Measurements from ENCODE around the gene DNAJC2.

- TF ChIP-seq CTCF (IDR thresholded peaks at IDR 0.05; ENCODE audit: poor library complexity, severe bottlenecking) (no peak), TAF1 (IDR thresholded peaks at IDR 0.05; ENCODE audit: low read depth) (no peak), EZH2 (IDR thresholded peaks at IDR 0.05; ENCODE audit: borderline replicate concordance, insufficient read depth, low read length, poor library complexity, severe bottlenecking) (no peak), SMC3 (conservative IDR thresholded peaks at IDR 0.05; ENCODE audit: poor library complexity) (no peak), EP300 (conservative IDR thresholded peaks at IDR 0.05; ENCODE audit: poor library complexity, severe bottlenecking) (no peak), MXI1 (conservative IDR thresholded peaks at IDR 0.05; ENCODE audit: poor library complexity, severe bottlenecking) (no peak), RAD21 (conservative IDR thresholded peaks at IDR 0.05) (no peak)
Measured at GRCh38 chr7:103349805-103350204, 5.2 kb upstream of the DNAJC2 start.
